Inflammatory macrophage treated with lipopolysaccharide for 1 hour (primary cell): ENCODE data around the gene GALK1.
"Not testable (repeated sequence)": the region's sequence is repeated elsewhere in the genome, so short reads cannot be mapped to it uniquely, and the experiment has no call there.

ENCODE experiments used
- DNase-seq, 2 donors: peaks; one replicate each; pipeline ENCODE4 v3.0.0-alpha.2; 2020 to 2022

Gene GALK1

GRCh38 chr17:75763613-75764416 is 1.2 kb downstream of the GALK1 start:
- DNase-seq: no peak

GRCh38 chr17:75763269-75763607 is 1.8 kb downstream of the GALK1 start:
- DNase-seq: no peak

DNA sequence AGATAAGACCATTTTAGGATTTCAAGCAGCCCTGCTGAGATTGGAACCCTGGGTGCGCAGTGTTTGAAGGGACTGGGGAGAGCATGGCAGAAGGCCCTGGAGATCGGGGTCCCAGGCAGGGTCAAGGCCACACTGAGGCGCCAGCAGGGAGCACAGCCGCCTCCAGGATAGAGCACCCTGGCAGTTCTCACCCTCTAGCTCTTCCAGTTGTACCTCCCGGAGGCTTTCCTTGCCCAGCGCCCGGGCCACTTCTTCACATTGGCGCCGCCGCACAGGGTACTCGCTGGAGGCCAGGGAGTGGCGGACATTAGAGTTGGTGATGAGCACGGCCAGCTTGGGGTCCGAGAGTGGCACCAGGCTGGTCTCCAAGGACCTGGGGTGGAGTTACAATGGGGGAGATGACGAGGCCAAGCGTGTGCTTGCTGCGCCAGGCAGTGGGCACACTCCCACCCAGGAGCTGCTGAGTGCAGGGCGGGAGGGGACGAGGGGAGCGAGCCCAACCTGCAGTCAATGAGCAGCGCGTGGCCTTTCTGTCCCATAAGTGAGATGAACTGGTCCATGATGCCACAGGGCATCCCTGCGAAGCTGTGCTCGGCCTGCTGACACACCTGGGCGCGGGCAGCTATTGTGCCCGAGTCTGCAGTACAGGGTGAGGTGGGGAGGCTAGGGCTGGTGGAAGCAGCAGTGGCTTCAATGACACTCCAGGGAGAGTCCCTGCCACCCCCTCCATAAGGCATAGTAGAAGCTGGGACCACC is 2.3 kb downstream of the GALK1 start:
- DNase-seq: no peak

- DNase-seq: not testable (repeated sequence)
Observed at GRCh38 chr17:75759978-75760640, 4.9 kb downstream of the GALK1 start.

DNA sequence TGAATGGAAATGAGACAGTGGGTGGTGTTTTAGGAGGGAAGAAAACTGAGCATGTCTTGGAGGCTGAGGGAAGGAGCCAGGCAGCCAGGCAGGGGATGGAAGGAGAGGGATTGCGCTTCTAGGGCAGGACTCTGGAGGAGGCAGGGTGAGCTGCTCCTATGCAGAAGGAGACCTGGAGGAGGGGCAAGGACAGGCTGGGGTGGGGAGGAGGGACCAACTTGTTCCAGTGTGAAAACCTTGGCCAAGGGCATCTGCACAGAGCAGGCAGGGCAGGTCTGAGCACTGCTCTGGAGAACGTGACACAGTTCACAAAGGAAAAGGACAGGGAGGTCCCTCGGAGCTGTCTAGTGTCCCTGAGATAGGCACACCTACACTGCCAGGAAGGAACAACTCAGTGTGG is 5.5 kb downstream of the GALK1 start:
- no peak for DNase-seq

DNA sequence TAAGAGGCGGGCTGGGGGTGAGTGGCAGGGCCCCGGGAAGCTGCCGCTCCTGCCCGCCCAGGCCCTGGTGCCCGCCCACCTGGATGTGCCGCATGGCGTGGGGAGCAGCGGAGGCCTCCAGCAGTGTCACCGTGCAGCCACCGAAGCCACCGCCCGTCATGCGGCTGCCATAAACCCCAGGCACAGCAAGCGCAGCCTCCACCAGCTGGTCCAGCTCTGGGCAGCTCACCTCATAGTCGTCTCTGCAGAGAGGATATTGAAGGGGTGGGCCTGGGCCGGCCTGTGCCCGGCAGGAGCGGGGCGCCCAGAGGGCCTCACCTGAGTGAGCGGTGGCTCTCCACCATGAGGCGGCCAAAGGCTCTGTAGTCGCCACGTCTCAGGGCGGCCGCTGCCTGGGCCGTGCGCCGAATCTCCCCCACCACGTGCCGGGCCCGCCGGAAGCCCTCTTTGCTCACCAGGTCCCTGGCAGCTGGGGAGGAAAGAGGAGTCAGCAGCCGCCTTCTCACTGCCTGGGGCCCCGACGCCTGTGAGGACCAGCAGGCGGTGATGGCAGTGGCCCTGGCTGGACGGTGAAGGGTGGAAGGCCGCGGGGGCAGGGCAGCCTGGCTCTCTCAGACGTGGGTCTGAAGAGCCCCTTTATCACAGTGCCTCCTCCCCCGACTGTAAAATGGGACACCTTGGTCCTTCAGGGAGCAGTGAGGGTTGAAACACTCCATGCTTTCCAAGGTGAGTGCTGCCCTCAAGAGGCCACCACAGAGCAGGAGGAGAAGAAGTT is 6.7 kb downstream of the GALK1 start:
- DNase-seq: no peak

GRCh38 chr17:75757086-75757681 is 7.8 kb downstream of the GALK1 start:
- DNase-seq: no peak

- DNase-seq: no peak
Observed at GRCh38 chr17:75756451-75757085, 8.4 kb downstream of the GALK1 start.

GRCh38 chr17:75755990-75756389 is 9.0 kb downstream of the GALK1 start:
- peak; percentile 54 to 76 for DNase-seq

- DNase-seq: no peak
Observed at GRCh38 chr17:75755205-75755901, 9.6 kb downstream of the GALK1 start.

DNA sequence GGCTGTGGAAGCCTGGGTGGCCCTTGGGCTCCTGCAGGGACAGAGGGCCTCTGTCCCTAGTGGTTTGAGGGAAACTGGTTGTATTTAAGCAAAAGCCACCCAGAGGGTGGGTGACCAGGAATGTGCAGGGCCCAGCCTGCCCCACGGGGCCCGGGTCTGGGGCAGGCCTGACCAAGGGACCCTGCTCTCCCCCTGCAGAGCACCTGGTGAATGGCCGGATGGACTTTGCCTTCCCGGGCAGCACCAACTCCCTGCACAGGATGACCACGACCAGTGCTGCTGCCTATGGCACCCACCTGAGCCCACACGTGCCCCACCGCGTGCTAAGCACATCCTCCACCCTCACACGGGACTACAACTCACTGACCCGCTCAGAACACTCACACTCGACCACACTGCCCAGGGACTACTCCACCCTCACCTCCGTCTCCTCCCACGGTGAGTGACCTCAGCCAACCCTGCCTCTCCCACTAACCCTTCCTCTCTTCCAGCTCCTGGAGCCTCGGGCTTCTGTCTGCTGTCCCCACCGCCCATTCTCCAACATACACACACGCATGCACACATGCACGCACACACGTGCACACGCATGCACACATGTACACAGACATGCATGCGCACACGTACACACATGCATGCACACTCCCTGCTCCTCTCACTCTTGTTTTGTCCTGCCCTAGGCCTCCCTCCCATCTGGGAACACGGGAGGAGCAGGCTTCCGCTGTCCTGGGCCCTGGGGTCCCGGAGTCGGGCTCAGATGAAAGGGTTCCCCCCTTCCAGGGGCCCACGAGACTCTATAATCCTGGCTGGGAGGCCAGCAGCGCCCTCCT is 10.4 kb downstream of the GALK1 start:
- DNase-seq: peak in 1 of 2 donors; percentile 42

DNA sequence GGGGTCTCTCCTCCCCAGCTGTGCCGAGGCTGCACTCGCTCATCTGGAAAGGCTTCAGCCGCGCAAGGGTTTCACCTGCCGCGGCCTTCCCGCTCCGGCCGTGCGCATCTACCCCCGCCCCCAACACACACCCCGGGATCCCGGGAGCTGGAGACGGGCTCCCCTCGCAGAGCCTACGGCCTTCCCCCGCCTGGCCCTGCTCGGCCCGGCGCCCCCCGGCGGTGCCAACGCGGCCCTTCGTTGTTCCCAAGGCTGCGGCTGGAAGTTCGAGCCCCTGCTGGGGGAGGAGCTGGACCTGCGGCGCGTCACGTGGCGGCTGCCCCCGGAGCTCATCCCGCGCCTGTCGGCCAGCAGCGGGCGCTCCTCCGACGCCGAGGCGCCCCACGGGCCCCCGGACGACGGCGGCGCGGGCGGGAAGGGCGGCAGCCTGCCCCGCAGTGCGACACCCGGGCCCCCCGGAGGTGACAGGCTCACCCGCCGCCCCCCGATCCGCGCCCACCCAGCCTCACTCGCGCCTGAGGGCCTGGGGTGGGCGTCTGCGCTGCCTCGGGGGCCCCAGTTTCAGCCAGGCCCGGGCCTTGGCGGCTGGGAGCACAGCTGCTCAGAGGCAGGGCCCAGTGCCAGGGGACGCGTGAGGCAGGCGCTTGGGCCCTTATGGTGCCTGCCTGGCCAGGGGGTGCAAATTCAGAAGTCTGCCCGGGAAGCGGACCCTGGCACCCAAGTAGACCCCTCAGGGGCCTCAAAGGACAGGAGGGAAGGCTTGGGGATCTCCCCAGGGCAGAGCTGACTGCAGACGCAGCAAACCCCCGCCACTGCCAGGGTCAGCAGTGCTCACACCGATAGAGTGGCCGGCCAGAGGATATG is 11.2 kb downstream of the GALK1 start:
- DNase-seq: peak; percentile 41 to 45

DNA sequence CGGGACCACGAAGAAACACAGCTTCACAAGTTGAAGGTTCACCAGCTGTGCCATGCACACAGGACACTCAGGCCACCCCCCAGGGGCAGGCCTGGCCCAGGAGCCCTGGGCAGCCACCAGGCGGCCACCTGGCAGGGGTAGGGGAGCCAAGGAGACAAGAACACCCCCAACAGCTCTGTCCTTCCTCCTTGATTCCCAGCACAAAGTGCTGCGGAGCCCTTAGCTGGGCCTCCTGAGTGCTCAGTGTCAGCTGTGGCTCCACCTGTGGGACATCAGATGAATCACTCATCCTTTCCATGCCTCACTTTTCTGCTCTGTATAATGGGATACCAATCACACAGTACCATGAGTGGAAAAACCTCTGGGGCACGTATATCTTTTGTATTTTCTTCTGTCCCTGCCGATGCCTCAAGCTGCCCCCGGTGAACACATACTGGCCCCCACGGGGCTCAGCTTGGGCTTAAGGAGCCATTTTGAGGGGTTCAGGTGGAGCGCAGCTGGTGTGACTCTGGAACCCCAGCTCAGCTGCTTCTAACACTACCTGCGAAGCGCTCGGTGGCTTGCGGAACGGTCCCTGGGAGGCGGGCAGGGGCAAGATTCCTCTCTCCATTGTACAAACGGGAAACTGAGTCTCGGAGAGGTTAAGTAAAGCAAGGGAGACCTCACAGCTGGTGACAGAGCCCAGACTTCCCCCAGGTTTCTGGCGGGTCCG is 12.0 kb downstream of the GALK1 start:
- no peak for DNase-seq

DNA sequence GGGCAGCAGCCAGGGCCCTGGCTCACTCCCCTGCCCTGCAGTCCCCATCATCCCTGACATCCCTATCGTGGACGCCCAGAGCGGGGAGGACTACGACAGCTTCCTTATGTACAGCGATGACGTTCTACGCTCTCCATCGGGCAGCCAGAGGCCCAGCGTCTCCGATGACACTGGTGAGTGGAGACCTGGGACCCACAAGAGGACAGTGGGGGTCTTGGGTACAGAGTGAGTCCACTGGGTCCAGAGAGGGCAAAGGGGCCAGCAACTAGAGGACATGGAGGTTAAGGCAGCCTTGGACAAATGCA is 12.6 kb downstream of the GALK1 start:
- DNase-seq: no peak

DNA sequence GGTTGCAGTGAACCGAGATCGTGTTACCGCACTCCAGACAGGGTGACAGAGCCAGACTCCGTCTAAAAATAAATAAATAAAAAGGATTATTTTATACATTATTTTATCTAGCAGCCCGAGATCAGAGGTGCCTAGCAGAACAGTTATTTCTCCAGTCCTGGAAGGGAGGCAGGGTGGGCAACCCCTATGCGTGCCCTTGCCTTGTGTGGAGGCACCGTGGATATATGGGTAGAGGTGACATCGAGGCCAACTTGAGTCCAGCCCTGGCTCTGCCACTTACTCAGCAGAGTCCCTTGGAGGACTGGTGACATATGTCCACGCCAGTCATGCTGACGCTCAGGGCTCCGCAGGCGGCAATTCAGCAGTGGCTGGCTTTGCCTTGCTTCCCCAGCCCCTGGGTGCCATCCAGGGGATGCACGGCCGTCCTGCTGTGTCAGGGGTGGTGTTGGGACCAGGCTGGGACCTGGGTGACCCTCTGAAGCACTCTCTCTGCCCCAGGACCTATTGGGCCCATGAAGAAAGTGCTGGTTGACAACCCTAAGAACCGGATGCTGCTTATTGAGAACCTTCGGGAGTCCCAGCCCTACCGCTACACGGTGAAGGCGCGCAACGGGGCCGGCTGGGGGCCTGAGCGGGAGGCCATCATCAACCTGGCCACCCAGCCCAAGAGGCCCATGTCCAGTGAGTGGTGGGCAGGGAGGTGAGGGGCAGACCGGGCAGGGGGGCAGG is 13.2 kb downstream of the GALK1 start:
- no peak for DNase-seq

- DNase-seq: no peak
Observed at GRCh38 chr17:75750661-75751423, 14.2 kb downstream of the GALK1 start.
